Esophagus muscularis mucosa (tissue), 4 donors: ENCODE measurements around the gene JARID2.

Experiments
- CTCF ChIP-seq, 3 experiments: fragments of 200-600 bp in 2 of 3; fragments of 450-650 bp in 1 of 3; sonication (generic) in 2 of 3; IDR thresholded peaks; one replicate each; pipeline ENCODE4 v1.5.1; 2017 to 2019; ENCODE audit warnings: antibody characterized with exemption in 3 of 3, mild to moderate bottlenecking in 2 of 3, moderate library complexity in 1 of 3
- EP300 ChIP-seq: sonication (generic); formaldehyde crosslinking; IDR thresholded peaks from one replicate; pipeline ENCODE4 v1.6.1; 2017; ENCODE audit warnings: antibody characterized with exemption
- POLR2AphosphoS5 ChIP-seq, 2 donors: sonication (generic); formaldehyde crosslinking; IDR thresholded peaks; one replicate each; pipeline ENCODE4 v1.6.1; 2017; ENCODE audit warnings: antibody characterized with exemption in 2 of 2

- TF ChIP-seq POLR2AphosphoS5 (IDR thresholded peaks at IDR 0.05) (no peak), CTCF (IDR thresholded peaks at IDR 0.05) (no peak), EP300 (no peak)
These were observed 298.5 kb downstream of the JARID2 start for GRCh38 chr6:15544321-15544900.
